Prostate gland (tissue), 2 donors: ENCODE measurements around the gene TUBGCP5.

Experiments used
- POLR2A ChIP-seq: fragments of 450-650 bp; IDR thresholded peaks from one replicate; pipeline ENCODE4 v1.6.1; 2016; ENCODE audit warnings: antibody characterized with exemption, mild to moderate bottlenecking
- TF ChIP-seq, protein P1 (sequence below), 4 experiments: fragments of 200-600 bp in 2 of 4; fragments of 450-650 bp in 2 of 4; sonication (generic) in 2 of 4; IDR thresholded peaks; 1 replicate in 3 of 4; 2 replicates in 1 of 4; pipeline ENCODE4 v1.5.1; 2016 to 2019; ENCODE audit warnings: antibody characterized with exemption in 4 of 4, mild to moderate bottlenecking in 2 of 4, moderate library complexity in 2 of 4

DNA sequence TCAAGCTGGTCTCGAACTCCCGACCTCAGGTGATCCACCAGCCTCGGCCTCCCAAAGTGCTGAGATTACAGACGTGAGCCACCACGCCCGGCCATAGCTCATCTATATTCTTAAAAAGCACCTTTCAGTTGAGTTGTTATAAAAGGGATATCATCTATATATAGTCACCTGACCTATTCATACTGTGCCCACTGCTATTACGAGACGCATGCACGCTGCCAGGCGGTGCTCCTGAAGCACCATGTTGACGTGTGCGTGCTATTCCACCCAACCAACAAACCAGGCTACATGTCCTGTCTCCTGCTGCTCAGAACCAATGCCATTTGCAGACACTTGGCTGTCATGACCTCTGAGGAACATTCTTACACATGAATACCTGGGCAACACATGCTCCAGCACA lies 76.8 kb downstream of the TUBGCP5 start:
- TF ChIP-seq, protein P1, sequence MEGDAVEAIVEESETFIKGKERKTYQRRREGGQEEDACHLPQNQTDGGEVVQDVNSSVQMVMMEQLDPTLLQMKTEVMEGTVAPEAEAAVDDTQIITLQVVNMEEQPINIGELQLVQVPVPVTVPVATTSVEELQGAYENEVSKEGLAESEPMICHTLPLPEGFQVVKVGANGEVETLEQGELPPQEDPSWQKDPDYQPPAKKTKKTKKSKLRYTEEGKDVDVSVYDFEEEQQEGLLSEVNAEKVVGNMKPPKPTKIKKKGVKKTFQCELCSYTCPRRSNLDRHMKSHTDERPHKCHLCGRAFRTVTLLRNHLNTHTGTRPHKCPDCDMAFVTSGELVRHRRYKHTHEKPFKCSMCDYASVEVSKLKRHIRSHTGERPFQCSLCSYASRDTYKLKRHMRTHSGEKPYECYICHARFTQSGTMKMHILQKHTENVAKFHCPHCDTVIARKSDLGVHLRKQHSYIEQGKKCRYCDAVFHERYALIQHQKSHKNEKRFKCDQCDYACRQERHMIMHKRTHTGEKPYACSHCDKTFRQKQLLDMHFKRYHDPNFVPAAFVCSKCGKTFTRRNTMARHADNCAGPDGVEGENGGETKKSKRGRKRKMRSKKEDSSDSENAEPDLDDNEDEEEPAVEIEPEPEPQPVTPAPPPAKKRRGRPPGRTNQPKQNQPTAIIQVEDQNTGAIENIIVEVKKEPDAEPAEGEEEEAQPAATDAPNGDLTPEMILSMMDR (IDR thresholded peaks at IDR 0.05), result no peak
- no peak for TF ChIP-seq POLR2A
